Measurements from ENCODE around the gene PROM1. TPM values are rescaled to one million over a fixed set of nuclear protein-coding genes. Genes with fewer than 3 reads are reported as not detected.

Gene PROM1
- total and polyA plus RNA-seq, 2 of the 4 experiments (the other 2 are of a cell fraction) = not detected

GRCh38 chr4:16077786-16078185 is 6.0 kb downstream of the PROM1 start:
- H2AK9ac ChIP-seq (replicated peaks; ENCODE audit: low read depth, low read length, poor library complexity) = no peak overlapping the region
- no peak overlapping the region for H2BK20ac ChIP-seq (ENCODE audit: low read depth, low read length)
- no peaks in the 10 kb centered on the region for H3K9me3 ChIP-seq (ENCODE audit: control insufficient read depth, insufficient read depth, low read length)
- BruUV-seq (replicated peaks) = no TSS peak
- no peaks in the 10 kb centered on the region for H4K20me1 ChIP-seq (ENCODE audit: insufficient read depth, low read length)
- 100% methylated on average over 1 of the region's 4 CpGs; no CpG with 5 or more reads in 1 of the 2 experiments for WGBS, 2 experiments (ENCODE audit: extremely low coverage in 2 of 2, insufficient read length in 1 of 2)
- H4K5ac ChIP-seq (ENCODE audit: low read depth, low read length) = no peak overlapping the region
- no peak overlapping the region for H3K9ac ChIP-seq (ENCODE audit: low read depth, low read length)
- no peak overlapping the region for H3K4me2 ChIP-seq (ENCODE audit: low read depth, low read length)
- H3K14ac ChIP-seq (replicated peaks; ENCODE audit: low read depth, low read length) = no peak overlapping the region
- H3K18ac ChIP-seq (ENCODE audit: low read depth, low read length) = no peak overlapping the region
- H3K27ac ChIP-seq (ENCODE audit: insufficient read depth, low read length) = no peak overlapping the region
- H3K4ac ChIP-seq (ENCODE audit: low read depth, low read length) = no peak overlapping the region
- no peak overlapping the region for H2BK120ac ChIP-seq (ENCODE audit: low read depth, low read length)
- H3K79me1 ChIP-seq (ENCODE audit: low read depth in 1 of 2, low read length in 2 of 2) = no peaks in the 10 kb centered on the region
- TF ChIP-seq CTCF (conservative IDR thresholded peaks at IDR 0.05; ENCODE audit: low read depth, low read length) (no peak), BHLHE40 (IDR thresholded peaks at IDR 0.05; ENCODE audit: low read depth, low read length) (no peak), ELK1 (IDR thresholded peaks at IDR 0.05; ENCODE audit: borderline replicate concordance, low read depth, low read length) (no peak), POLR2A (IDR thresholded peaks at IDR 0.05; ENCODE audit: low read depth, low read length) (no peak), CHD1 (IDR thresholded peaks at IDR 0.05; ENCODE audit: low read depth, low read length) (no peak), MXI1 (IDR thresholded peaks at IDR 0.05; ENCODE audit: borderline replicate concordance, low read depth, low read length) (no peak), NFE2L2 (IDR thresholded peaks at IDR 0.05; ENCODE audit: low read depth, low read length) (no peak), MAFK (IDR thresholded peaks at IDR 0.05; ENCODE audit: low read depth, low read length) (no peak)
- CTCF ChIA-PET = no interaction called here
- POLR2A ChIA-PET (ENCODE audit: unreplicated experiment) = no interaction called here
- peaks cover 3% of the 10 kb centered on the region; the same call in 1 of the 2 replicates for H3K4me1 ChIP-seq (ENCODE audit: control insufficient read depth, insufficient read depth, low read length)
- no peak overlapping the region for H2BK15ac ChIP-seq (ENCODE audit: low read depth, low read length)
- in situ Hi-C loops (cut with MboI; ENCODE audit: low sequenced_read_pairs) = no loop called here
- dilution Hi-C loops (cut with HindIII; ENCODE audit: low sequenced_read_pairs, unreplicated experiment) = no loop called here
- H3K56ac ChIP-seq (ENCODE audit: extremely low read depth, insufficient read depth, low read length) = no peak overlapping the region
- no peak overlapping the region for H3K4me3 ChIP-seq (ENCODE audit: insufficient read depth, low read depth, low read length)
- no peaks in the 10 kb centered on the region for H3K36me3 ChIP-seq (ENCODE audit: control insufficient read depth, insufficient read depth, low read length)
- peaks cover 48% of the 10 kb centered on the region for H3K27me3 ChIP-seq (ENCODE audit: control insufficient read depth, insufficient read depth, low read length)
- H2AK5ac ChIP-seq (ENCODE audit: low read depth, low read length) = no peak overlapping the region
- ATAC-seq (ENCODE audit: low read depth) (no peak), DNase-seq (no peak)
- intact Hi-C loops (cut with micrococcal nuclease) = no loop called here
- no peaks in the 10 kb centered on the region for H3K9me1 ChIP-seq (ENCODE audit: insufficient read depth, low read length)
- H4K8ac ChIP-seq (ENCODE audit: low read depth in 2 of 2, low read length in 2 of 2) = no peak overlapping the region
- no peak overlapping the region for H2AFZ ChIP-seq (replicated peaks; ENCODE audit: low read length, poor library complexity)
- H4K91ac ChIP-seq (ENCODE audit: insufficient read depth, low read depth, low read length) = no peak overlapping the region
- no peak overlapping the region for H3K23ac ChIP-seq (ENCODE audit: low read depth, low read length)
- no peak overlapping the region for H2BK5ac ChIP-seq (ENCODE audit: low read depth, low read length, poor library complexity, severe bottlenecking)
